GM21360 (cell line): ENCODE data around the gene WNT9B.

Source experiments
- ATAC-seq: cut with Tn5 transposase; IDR thresholded peaks from one replicate; pipeline ENCODE4 v1.9.1; 2021; ENCODE audit warnings: mild to moderate bottlenecking, moderate library complexity; ENCODE audit not compliant: unreplicated experiment

Gene WNT9B

DNA sequence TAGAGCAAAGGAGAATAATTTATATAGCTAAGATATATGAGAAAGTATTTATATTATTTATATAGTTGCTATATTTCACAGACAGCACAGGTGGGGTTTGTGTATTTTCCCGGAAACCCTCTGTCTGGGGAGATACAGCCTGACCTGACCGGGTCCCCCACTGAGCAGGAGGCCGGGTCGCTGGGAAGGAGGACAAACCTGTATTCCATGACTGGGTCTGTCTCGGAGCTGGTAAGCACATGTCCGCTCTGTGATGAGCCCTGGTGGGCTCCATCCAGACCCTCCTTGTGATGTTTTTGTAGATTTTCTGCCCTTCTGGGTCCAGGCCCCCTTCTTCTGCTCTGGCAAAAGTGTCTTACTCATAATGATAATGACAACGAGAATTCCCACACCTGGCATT, 27.7 kb downstream of the WNT9B start:
- ATAC-seq: no peak

DNA sequence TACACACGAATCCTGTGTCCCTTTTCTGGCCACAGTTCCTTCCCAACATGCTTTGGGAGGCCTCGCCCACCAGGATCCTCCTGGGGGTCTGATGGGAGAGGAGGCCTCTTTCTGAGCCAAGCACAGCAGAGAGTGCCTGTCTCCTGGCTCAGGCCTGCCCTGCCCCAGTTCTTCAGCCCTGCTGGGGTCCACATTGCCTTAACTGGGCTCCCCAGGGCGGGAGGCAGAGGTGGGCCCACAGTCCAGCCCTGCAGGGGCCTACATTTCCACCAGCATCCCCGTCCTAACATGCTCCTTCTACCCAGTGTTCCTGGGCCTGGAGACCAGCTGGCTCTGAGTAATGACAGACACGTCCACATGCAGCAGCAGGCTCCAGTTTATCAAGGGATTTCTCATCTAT, 29.6 kb downstream of the WNT9B start:
- no peak for ATAC-seq

DNA sequence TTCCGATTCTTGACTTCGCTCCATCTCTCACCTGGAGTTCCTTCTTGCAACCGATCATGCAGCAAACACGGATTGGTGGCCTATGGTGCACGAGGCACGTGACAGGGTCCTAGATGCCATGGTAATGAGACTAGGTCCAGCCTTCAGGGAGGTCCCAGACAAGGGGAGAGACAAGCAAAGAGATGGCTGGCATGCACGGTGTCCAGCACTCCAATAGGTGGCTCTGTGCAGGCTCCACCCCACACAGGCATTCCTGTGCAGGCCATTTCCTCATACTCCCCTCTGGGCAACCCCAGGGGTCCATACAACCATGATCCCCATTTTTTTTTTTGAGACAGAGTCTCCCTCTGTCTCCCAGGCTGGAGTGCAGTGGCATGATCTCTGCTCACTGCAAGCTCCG, 31.3 kb downstream of the WNT9B start:
- no peak for ATAC-seq

DNA sequence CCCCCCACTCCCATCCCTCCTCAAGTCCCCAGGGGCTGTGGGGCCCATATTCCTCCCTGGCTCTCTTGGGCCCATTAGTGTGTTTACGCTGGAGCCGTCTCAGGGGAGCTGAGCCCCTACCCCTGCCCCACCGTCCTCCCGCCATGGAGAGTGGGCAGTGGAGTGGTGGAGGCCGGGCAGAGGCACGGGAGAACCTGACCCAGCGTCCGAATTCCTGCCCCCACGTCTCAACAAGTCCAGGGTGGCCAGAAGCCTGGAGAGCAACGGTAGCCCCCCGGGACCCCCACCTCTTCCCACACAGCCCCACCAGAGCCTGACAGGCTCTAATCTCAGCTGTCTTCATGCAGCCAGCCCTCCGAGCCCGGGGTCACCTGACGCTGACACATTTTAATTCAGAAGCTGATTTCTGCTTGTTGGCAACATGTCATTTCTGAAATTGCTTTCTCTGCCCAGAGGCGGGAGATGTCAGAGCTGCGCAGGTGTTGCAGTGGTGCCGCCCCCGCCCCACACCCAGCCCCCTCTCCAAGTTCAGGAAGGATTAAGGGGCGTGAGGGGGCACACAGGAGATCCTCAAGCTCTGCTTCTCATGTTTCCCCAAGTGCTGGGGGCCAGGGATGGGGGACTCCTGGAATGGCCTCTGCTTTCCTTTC, 32.6 kb downstream of the WNT9B start:
- ATAC-seq: no peak

DNA sequence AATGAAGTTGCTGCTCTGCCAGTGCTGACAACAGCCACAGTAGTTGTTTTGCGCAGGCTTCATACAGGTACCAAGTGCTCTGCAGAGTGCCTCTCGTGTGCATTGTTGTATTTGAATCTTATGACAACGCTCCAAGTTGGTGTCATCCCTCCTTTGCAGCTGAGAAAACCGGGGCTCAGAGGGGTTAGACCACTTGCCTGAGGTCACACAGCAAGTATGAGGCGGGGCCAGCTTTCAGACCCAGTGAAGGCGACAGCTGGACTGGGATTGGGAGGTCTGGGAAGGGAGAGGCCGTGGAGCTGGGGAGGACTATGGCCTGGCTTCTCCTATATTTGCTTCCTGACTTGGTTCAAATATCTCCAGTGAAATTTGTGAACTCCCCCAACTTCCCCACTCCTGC, 33.2 kb downstream of the WNT9B start:
- no peak for ATAC-seq

DNA sequence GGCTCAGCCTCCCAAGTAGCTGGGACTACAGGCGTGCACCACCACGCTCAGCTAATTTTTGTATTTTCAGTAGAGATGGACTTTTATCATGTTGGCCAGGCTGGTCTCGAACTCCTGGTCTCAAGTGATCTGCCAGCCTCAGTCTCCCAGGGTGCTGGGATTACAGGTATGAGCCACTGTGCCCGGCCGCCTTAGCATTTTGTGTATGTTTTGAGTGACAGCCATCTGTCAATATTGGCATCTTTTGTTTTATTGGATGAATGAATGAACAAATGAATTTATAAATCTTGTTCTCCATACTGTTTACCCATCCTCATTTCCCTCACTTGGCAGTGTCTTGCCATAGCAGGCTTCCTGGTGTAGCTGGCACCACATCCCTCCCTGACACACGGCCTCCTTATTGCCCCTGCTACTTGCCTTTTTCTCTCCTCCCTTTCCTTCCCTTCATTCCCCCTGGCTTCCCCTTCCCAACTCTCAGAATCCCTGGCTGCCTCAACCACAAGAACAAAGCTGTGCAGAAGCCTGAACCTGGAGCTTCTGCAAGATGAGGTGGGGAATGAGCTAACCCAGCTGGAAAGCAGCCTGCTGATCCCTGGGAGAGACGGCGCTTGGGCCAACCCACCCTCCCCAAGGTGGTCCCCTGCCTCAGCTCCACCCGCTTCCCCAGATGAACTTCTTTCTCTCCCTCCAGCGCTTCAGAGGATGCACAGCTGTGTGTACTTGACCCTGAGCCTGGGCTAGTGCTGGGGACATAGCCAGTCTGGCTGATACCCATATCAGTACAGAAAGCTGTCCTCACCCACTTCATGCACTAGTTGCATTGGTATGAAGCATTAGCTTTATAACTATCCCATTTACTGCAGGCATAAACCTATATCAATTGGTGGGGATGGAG, 34.3 kb downstream of the WNT9B start:
- no peak for ATAC-seq

DNA sequence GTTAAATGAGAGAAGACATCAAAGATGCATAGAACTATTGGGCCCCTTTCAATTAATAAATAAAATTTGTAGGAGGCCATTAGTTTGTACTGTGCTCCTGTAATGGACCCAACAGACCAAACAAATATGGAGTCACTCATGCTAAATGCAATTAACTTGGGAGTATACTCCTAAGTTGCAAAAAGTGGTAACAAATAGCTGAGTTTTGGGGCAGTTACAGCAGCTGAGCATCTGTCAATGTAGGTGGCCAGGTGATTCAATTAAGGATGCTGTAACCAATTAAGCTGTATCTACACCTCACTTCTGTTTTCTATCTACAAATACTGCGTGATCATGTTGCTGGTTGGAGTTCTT, 34.9 kb downstream of the WNT9B start:
- ATAC-seq: no peak

DNA sequence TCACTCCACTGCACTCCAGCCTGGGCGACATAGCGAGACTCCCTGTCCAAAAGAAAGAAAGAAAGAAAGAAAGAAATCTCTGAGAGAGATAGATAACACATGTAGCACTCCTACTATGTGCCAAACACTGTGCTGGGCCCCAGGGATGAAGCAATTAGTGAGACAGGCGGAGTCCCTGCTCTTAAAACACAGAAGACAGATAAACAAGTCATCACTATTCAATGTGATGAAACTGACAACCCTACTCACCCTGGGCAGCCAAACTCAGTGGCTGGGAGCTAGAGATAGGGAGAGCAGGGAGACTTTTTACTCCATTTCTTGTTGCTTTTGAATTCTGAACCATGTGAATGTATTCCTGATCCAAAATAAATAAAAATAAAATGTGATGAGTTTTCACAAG, 36.3 kb downstream of the WNT9B start:
- no peak for ATAC-seq

DNA sequence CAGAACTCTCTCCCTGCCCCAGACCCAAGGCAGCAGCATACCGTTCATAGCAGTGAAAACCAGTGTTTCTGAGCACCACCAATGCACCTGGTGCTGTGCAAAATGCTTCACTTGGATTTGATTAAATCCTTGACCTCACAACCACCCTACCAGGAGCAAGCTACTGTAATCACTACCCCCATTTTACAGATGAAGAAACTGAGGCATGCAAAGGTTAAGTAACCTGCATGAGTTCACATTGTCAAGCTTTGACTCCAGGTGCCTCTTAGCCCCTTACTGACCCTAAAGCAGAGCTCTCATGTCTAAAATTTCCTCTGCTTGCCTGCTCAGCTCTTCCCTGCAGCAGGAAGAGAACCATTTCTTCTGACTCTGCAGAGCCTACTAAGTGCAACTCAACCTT, 37.3 kb downstream of the WNT9B start:
- no peak for ATAC-seq

DNA sequence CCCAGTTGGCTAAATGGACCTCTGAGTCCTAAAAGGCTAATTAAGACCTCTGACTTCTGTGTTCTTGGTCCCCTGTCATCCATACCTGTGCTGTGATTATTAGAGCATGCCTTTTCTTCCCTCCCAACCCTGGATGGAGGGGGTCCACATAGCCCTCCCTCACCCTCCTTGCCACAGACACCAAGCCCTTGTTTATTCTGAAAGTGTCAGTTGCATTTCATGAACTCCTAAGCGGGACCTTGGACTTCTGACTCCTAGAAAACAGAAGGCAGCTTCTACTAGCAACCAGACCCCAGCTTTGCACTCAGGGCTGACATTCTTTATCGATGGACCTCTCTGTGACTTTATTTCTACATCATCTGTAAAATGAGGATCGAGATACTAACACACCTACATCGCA, 38.1 kb downstream of the WNT9B start:
- no peak for ATAC-seq

DNA sequence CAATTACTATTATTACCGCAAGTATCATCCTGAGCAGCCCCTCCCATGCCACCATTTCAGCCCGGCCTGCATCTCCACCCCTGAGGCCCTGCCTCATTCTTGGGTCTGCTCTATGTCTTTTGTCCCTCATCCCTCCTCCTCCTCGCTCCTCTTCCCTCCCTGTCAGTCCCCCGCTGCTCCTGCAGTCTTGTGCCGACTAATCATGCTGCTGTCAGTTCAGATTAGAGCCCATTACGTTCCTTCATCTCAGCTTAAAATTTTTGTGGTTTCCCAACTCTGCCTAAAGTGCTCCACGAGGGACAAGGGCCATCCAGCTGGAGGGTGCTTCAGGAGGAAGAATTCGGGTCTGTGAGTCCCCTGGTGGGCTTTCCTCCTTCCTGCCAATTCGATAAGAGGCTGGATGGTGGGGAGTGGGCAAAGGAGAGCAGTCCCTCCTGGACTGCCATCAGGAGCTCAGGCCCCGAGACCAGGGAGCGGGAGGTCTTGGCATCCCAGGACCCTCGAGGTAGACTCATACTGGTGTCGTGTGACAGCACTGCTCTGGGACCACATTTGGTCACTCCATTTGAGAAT, 38.7 kb downstream of the WNT9B start:
- ATAC-seq: no peak

DNA sequence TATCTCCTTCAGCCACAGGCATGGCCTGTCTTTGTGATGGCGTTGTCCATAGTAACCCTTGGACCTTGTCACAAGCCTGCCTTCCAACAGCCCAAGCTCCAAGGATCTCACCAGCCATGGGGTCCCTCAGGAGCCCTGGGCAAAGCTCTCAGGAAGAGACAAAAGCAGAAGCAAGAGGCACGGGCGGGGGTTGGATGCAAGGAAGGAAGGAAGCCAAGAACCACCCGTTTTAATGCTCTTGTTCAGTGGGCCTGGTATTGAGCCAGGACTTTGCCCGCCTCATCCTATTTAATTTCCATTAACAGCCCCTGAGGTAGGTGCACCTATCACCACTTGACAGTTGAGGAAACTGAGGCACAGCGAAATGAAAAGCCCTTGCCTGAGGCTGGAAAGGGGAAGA, 39.3 kb downstream of the WNT9B start:
- ATAC-seq: no peak

DNA sequence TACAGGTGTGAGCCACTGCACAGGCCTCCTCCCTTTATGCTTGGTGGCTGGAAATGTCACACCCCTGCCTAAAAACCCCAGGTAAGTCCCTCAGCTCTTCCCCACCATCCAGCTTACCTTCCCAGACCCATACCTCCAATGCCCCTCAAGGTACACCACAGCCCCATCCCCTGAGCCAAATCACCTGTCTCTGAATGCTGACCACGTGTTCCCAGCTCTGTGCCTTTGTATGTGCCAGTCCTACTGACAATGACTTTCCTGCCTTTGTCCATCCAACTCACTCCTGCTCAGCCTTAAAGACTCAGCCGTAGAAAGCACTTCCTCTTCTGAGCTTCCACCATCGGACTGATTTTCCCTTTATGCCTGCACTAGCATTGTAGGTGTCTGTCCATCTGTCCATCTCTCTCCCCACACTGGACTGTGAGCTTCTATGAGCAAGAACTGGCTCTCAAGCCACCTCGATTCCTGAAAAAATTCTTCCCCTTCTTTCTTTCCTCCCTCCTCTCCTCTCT, 40.9 kb downstream of the WNT9B start:
- ATAC-seq: no peak

DNA sequence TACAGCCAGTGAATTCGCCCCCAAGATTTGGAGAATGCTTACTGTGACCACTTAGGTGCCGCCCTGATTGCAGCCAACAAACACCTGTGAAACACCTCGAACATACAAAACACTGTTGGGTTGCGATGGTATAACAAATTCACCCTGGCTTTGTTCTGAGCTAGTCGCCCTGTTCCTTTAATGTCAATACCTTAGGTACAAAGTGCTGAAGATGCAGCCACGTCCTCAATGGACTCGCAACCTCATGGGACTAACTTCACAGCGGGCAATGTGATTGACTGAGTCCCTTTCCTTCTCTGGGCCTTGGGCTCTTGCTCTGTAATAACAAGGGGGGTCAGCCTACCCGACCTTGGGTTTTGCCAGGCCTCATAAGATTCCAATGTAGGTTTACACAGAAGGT, 42.6 kb downstream of the WNT9B start:
- ATAC-seq: no peak

DNA sequence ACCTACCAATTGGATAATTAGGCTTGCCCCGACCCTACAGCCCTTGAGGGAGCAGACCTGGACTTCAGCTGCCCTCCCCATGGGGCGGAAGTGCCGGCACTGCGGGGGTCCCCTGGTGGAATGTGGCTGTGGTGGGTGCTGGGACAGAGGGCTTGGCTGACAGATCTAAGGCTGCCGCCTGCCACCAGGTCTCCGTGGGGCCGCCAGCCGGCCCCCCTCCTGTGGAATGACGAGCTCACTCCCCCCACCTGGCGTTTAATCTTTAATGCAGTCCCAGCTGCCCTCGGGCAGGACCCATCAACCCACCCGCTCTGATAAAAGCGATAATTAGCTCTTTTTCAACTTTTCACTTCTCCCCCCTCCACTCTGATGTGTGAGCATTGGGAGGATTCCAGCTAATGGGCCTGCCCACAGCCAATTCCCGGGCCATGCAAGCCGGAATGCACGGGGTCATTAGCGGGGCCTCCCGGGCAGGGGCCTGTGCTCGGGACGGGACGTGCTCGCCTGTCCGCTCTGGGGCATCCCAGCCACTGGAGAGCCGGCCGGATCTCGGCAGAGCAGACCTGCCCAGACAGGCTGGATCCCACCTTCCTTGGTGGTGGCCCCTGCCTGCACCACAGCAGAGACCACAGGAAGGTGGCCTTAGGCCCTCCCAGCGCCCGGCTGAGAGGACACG, 43.2 kb downstream of the WNT9B start:
- no peak for ATAC-seq

DNA sequence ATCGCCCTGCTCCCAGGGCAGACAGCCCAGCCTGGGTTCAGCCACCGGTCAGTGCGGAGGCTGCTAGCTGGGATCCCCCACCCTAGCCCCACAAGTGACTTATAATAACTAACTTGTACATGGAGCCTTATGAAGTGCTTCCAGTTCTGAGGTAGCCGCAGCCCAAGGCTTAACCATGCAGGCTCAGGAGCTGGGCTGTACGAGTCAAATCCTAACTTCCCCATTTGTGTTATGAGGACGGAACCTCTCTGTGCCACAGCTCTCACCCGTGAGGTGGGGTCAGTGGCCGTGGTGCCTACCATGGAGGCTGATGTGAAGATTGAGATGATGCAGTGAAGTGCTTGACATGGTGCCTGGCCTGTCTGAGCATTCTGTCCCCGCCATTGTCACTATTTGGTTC, 43.8 kb downstream of the WNT9B start:
- no peak for ATAC-seq

DNA sequence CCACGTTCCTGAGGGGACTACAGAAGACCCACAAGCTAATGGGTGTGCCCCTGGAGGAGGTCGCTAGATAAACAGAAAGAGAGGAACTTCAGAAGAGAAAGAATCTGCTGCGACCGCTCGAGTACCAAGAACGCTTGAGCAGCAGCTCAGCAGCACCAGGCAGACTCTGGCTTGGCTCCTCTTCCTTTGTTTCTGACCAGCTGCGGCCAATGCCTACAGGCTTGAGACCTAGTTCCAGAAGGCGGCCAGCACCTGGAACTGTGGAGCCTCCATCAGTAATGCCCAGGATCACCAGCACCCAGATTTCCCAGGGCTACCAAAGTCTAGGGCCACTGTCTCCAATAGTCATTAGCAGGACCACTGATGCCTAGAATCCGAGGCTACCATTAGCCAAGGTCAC, 45.6 kb downstream of the WNT9B start:
- no peak for ATAC-seq

DNA sequence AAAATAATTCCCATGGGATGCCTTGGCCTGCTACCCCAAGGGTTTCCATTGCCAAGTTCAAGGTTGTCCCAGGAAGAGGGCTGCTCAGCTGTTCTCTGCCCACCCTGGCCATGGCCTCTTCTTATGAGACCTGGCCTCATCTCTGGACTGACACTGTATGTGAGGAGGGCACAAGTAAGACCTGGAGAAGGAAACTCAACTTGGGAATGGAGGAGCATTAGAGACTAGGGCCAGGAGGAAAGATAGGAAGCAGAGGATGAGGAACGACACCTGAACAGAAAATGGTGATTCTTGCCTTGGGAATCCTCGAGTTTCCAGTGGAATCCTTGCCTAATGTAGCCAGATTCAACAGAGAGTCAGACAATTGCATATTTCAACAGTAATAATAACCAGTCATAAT, 47.0 kb downstream of the WNT9B start:
- ATAC-seq: no peak

DNA sequence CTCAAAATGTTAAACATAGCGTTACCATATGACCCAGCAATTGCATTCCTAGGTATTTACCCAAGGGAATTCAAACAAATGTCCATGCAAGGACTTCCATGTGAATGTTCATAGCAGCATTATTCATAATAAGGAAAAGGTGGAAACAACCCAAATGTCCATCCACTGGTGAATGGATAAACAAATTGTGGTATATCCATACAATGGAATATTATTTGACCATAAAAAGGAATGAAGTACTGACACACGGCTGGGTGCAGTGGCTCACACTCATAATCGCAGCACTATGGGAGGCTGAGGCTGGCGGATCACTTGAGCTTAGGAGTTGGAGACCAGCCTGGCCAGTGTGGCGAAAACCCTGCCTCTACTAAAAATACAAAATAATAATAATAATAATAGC, 47.5 kb downstream of the WNT9B start:
- no peak for ATAC-seq

DNA sequence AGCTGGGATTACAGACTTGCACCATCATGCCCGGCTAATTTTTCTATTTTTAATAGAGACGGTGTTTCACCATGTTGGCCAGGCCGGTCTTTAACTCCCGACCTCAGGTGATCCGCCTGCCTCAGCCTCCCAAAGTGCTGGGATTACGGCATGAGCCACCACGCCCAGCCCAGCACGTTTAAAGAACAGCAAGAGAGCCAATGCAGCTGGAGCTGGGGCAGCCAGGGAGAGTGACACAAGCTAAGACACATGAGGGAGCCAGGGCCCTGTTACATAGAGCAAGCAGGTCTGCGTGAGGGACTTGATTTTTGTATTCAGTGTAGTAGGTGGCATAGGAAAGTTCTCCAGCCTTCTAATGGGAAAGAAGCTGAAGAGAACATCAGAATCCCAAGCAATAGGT, 49.9 kb downstream of the WNT9B start:
- no peak for ATAC-seq
